GM10266 (cell line): Measurements from ENCODE around the gene MGLL.

Experiments used
- DNase-seq: peaks from one replicate; pipeline ENCODE4 v3.0.0; 2012; ENCODE audit errors: extremely low spot score
- TF ChIP-seq, protein P1 (sequence below): IDR thresholded peaks from 2 replicates; pipeline ENCODE4 v1.5.1; 2012; ENCODE audit warnings: mild to moderate bottlenecking, low read depth; ENCODE audit not compliant: control insufficient read depth, insufficient read depth; ENCODE audit errors: missing control alignments

The MGLL gene

DNA sequence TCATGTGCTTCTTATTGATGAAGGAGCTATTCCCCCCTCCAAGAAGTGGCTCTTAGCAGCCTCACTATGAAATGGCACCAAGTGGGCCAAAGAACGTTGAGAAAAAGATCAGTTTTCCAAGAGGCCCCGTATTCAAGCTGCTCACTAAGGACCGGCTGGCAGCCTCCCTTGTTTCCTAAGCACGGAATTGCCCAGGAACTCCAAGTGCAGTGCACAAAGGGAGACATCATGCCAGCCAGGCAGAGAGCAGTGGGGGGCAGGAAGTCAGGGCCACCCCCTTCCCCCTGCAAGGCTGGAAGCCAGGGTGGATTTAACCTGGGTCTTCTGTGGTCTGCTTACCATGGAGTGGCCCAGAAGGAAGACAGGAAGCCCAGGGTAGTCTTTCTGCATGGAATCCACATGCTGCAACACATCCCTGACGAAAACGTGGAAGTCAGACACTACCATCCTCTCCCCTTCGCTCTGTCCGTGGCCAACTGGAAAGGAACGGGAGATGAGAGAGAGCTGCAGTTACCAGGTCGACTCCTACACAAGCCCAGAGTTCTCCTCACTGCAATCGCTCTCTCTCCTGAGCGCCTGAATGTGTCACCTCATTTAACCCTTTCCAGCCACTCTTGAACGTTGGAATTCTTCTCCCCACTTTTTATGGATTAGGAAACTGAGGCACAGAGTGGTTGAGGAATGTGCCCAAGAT, 100.1 kb downstream of the MGLL start:
- TF ChIP-seq, protein P1, sequence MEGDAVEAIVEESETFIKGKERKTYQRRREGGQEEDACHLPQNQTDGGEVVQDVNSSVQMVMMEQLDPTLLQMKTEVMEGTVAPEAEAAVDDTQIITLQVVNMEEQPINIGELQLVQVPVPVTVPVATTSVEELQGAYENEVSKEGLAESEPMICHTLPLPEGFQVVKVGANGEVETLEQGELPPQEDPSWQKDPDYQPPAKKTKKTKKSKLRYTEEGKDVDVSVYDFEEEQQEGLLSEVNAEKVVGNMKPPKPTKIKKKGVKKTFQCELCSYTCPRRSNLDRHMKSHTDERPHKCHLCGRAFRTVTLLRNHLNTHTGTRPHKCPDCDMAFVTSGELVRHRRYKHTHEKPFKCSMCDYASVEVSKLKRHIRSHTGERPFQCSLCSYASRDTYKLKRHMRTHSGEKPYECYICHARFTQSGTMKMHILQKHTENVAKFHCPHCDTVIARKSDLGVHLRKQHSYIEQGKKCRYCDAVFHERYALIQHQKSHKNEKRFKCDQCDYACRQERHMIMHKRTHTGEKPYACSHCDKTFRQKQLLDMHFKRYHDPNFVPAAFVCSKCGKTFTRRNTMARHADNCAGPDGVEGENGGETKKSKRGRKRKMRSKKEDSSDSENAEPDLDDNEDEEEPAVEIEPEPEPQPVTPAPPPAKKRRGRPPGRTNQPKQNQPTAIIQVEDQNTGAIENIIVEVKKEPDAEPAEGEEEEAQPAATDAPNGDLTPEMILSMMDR: no peak
- no peak for DNase-seq

- DNase-seq: no peak
- TF ChIP-seq, protein P1: no peak
These were observed 101.1 kb downstream of the MGLL start for GRCh38 chr3:127720985-127721935.

DNA sequence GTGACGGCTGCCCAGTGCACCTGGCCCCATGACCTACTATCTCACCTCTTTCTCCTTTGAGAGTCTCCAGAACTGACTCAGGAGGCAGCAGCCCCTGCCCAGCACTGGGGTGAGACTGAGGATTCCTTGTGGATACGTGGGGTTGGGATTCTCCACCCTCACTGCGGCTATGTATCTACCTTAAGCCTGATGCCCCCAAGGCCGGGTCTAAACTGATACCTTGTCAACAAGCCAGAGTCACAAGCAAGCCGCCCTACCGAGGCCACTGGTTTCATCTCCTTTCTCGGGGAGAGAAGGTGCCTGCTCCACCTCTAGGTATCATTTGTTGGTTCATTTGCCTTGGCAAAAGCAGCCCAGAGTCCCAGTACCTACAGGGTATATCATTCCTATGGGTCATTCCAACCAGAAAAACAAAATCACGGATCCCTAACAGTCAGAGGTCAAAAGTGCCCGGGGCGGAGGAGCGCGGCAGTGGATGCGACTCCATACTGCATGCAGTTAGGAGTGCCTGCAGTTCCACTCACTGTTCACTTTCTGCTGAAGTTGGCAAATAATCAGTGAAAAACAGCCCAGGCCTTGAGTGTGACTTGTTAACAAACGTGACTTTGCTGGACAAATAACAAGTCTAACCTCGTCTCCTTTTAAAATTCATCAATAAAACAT, 102.0 kb downstream of the MGLL start:
- TF ChIP-seq, protein P1: no peak
- no peak for DNase-seq

DNA sequence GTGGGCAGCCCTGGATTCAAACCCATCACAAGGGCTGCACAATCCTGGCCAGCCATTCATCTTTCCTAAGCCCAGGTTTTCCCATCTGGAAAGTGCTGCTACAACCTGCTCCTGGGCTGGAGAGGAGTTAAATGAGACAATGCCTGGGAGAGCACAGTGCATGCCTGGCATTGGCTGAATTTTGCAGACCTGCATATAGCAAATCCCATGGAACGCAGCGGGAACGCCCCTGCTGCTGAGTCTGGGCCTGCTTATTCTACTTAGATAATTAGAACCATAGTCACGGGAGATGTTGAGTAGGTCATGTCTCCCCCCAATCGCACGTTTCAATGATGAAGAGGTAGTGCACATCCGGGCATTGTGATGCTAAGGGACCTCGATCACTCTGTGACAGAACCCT, 102.9 kb downstream of the MGLL start:
- no peak for DNase-seq
- TF ChIP-seq, protein P1: no peak

- TF ChIP-seq, protein P1: no peak
- no peak for DNase-seq
These were observed 103.4 kb downstream of the MGLL start for GRCh38 chr3:127718916-127719290.

DNA sequence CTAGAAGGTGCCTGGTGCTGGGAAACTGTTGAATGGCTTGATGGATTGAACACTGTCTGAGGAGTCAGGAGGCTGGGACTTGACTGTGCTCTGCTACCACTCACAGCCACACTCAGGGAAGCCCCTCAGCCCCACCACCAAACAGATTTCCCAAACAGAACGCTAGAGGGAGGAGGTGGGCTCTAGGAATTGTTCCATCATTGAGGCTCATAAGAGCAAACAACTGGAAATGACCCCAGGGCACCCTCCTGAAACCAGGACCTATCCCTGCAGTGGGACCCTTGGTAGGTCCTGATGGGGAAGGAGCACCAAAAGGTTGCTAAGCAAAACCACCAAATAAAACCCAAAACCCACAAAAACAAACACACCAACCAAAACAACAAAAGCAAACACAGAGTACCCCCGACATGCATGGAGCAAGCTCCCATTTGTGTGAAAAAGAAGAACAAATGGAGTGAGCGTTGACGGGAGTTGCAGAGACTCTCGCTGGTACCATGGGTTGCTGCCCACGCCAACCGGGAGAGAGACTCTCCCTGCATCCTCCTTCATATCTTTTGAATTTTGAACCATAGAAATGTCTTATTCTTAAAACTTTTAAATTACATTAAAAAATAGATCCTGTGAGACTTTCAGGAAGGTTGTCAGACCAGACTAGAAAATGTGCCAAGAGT, 103.9 kb downstream of the MGLL start:
- TF ChIP-seq, protein P1: no peak
- DNase-seq: no peak
